GM12865 (cell line): ENCODE data around the gene PPP2R2C.

Source experiments
- DNase-seq: peaks from one replicate; pipeline ENCODE4 v3.0.0; 2010; ENCODE audit warnings: low read depth
- H3K4me3 ChIP-seq: 2 replicates; pipeline ENCODE4 v1.5.1; 2011; ENCODE audit warnings: mild to moderate bottlenecking, low read depth, low read length, control low read depth
- CTCF ChIP-seq: IDR thresholded peaks from 2 replicates; pipeline ENCODE4 v1.5.1; 2011; ENCODE audit warnings: low read length, control low read depth, low read depth, inconsistent platforms; ENCODE audit not compliant: insufficient read depth; ENCODE audit errors: missing control alignments

PPP2R2C gene

GRCh38 chr4:6332042-6332668 lies 140.3 kb downstream of the PPP2R2C start:
- H3K4me3 ChIP-seq: no peak overlapping the region
- DNase-seq: peak; percentile 21

GRCh38 chr4:6331468-6331867 lies 140.9 kb downstream of the PPP2R2C start:
- TF ChIP-seq CTCF: no peak
- no peak for DNase-seq
- H3K4me3 ChIP-seq: no peak overlapping the region

More at GRCh38 chr4:6332042-6332668, 140.3 kb downstream of the PPP2R2C start:
- TF ChIP-seq CTCF: peak; percentile 73

DNA sequence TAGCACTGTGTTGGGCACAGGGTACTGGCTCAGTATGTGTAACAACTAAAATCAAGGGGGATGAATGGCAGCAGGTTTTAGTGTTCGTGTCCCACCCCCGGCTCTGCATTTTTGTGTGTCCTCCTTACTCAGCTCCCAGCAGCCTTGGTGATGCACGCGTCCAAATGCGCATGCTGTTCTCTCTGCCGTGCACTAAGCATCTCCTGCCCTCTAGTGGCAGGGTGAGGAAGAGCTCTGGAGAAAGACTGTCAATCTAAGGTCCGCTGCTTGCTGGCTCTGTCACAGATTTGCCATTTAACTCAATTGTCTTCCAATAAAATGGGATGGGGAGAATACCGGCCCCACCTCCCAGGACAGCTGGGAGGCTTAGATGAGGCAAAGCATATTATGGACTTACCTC lies 141.4 kb downstream of the PPP2R2C start:
- H3K4me3 ChIP-seq: no peak overlapping the region
- peak; percentile 74 for TF ChIP-seq CTCF
- DNase-seq: peak; percentile 50

GRCh38 chr4:6330384-6330767 lies 142.0 kb downstream of the PPP2R2C start:
- DNase-seq: no peak
- H3K4me3 ChIP-seq: no peak overlapping the region
- no peak for TF ChIP-seq CTCF

DNA sequence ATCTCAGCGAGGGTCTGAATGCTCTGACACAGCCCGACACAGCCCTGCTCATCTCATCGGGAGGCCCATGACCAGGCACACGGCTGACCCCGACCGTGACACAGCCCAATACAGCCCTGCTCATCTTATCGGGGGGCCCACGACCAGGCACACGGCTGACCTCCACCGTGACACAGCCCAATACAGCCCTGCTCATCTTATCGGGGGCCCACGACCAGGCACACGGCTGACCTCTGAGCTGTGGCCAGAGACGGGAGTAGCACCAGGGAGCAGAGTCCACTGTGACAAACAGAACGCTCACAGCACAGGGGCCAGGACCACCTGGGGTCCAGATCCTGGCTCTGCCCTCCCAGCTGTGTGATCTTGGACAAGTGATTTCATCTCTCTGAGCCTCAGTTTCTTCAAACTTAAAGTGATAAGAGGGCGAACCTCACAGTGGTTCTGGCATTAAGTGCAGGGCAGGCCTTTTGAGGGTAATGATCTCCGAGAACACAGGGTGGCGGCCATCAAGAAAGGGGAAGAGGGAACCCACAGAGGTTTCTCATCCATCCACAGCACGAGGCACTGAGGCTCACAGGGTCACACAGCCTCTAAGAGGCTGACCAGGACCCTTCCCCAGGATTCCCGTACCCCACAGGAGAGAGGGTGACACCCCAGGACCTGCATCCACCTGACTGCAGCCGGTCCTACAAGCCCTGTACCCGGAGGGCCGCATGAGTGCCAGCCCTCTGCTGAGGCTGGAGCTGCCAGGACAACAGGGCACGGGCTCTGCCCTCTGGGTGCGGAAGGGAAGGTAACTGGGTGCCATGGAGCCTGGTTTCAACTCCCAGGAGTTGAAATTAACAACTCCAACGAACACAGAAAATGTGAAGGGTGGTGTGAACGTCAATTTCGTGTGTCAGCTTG lies 142.7 kb downstream of the PPP2R2C start:
- H3K4me3 ChIP-seq: no peak overlapping the region
- DNase-seq: no peak
- TF ChIP-seq CTCF: no peak

DNA sequence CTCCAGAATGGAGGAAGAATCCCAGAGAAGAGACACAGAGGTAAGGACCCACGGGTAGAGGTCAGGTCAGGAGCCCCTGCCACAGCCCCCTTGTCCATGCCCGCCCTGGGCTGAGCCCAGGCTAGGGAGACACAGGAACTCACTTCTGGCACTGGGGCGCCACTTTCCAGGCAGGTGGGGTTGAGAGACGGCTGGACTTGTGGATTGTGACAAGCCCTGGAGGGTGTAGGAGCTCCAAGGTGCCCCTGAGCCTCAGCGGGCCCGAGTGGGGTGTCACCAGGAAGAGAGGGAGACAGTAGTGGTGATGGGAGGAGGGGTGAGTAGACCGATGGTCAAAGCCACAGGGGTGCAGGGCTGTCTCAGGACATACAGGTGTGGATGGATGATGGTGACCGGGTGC lies 143.9 kb downstream of the PPP2R2C start:
- H3K4me3 ChIP-seq: no peak overlapping the region
- DNase-seq: no peak
- TF ChIP-seq CTCF: no peak
